HG03045 (cell line): ENCODE results near the gene PERCC1.
"Not testable (repeated sequence)": the region's sequence is repeated elsewhere in the genome, so short reads cannot be mapped to it uniquely, and the experiment has no call there.

Source experiments
- ATAC-seq: cut with Tn5 transposase; IDR thresholded peaks from one replicate; pipeline ENCODE4 v1.9.1; 2021; ENCODE audit warnings: mild to moderate bottlenecking, moderate library complexity; ENCODE audit not compliant: unreplicated experiment

PERCC1 gene

DNA sequence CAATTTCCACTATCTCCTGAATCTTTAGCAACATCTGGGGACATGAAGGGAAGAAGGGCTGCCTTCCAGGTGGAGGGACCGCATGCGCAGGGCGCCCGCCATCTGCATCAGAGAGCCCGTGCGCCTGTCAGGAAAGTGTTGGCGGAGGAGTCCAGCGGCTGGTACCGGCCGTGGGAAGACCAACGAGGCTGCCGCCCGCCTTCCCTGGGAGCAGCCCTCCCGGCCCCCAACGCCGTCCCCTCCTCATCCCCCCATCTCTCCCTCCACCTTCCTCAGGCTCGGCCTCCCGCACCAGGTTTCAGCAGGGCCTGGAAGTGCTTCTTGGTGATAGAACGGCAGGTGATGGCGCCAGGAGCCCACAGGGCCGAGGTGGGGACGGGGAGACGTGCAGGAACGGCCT, 35.2 kb downstream of the PERCC1 start:
- ATAC-seq: no peak

DNA sequence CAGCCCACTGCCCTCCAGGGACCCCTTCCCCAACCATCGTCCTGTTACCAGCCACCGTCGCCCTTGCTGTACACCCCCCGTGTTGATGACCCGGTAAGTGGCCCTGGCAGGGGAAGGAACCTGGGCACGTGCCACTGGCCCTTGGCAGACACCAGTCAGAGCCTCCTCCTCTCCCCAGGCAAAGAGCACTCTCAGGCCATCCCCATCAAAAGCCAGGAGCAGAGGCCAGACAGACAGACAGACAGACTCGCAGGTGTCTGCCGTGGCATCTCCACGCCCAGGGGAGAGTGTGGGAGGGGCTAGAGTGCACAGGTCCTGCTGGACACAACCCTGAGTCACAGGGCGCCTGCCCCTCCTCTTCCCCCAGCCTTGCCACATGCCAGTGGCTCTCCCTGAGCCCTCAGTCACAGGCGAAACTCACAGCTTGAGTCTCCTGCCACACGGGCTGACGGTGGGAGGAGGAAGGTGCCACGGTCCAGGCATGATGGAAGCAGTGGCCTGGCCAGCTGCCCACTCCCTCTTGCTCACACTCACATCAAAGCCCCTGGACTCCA, 36.2 kb downstream of the PERCC1 start:
- ATAC-seq: no peak

DNA sequence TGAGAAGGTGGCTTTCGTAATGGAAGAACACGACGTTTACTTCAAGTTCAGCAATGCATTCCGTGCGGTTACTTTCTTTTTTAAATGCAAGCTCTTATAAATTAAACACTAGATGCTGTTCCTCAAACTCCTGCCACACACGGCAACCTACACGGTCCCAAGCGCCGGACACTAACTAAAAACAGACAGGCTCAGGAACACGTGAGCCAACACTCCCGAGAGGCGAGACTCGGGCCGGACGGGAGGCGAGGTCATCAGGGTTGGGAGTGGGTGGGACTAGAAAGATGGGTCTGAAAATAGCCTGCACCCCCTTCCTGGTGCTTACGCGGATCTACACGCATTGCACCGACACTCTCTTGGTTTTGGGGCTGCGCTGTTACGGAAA, 37.5 kb downstream of the PERCC1 start:
- ATAC-seq: no peak

DNA sequence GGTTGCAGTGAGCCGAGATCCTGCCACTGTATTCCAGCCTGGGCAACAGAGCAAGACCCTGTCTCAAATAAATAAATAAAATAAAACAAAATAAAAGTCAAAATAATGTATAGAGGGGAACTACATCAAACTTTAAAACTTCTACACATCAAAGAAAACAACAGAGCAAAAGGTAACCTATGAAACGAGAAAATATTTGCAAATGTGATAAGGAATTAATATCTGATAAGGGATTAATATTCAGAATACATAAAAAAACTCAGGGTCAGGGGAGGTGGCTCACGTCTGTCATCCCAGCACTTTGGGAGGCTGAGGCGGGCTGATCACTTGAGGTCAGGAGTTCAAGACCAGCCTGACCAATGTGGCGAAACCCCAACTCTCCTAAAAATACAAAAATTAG, 38.3 kb downstream of the PERCC1 start:
- not testable (repeated sequence) for ATAC-seq

DNA sequence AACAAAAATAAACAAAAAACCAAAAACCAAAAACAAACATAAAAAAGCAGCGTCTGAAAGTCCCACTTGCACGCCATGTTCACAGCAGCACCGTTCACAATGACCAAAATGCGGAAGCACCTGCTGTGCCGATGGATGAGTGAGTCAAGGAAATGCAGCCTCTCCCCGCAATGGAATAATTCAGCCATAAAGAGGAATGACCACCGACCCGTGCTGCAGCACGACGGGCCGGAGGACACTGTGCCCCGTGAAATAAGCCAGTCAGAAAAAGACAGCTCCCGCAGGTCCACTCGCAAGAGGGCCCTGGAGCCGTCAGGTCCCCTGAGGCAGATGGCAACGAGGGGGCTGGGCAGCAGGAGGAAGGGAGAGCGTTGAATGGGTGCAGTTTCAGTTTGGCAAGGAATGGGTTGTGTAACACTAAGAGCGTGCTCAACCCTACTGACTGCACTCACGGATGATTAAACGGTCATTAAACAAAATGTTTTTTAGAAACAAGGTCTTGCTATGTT, 38.9 kb downstream of the PERCC1 start:
- no peak for ATAC-seq

DNA sequence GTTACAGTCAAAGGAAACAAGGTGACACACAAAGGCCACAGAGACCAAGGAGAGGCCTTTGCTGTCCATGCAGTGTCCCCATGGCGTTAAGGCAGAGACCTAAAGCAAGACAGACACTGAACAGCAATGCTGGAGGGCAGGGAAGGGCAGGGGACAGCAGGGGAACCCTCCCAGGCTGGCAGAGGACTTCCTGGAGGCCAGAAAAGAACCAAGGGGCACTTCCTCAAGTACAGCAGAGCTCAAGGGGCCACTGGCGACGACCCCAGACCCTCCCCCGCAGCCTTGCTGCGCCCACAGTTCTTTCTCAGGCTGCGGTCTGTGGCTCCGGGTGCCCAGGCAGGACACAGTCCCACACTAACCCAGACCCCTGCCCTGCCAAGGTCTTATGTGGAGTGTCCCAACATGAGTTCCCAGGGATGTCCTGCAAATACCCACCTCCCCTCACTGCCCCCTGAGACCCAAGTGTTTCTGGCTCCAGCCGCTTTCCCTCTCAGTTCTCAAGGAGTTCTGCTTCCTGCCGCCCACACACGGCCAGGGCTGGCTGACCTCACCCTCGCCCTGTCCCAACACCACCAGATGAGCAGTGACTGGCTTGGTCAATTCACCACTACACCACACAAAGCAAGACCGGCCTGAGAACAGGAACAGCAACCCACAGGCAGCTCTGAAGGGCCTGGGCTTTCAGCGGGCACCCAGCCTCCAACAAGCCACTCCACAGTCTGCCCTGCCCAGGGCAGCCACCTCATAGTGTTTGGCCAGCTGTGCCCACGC, 39.8 kb downstream of the PERCC1 start:
- no peak for ATAC-seq

DNA sequence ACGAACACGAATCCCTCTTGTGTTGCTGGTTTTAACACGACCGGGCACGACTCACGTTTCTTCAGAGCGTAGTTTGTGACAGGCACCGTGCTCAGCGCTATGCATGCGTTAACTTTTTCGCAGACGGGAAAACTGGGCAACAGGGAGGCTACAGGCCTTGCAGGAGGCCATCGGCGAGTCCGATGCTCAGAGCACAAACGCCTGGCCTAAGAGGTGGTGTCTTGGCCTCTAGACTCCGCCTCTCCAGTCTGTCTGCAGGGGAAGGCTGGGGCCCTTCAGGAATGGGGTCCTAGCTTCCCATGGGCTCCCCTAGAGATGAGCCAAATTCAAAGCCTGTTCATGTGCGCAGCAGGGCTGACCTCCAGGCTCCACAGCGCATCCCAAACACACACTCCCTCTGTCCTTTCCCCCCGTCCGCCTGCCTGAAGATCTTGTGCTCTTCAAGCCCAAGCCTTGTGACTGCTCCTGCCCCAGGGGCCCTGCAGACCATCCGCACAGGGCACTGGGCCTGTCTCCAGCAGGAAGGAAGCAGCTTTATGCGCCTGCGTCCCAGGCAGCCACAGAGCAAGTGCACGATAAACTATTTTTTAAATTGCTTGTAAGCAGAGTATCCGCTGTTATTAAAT, 40.8 kb downstream of the PERCC1 start:
- ATAC-seq: no peak

DNA sequence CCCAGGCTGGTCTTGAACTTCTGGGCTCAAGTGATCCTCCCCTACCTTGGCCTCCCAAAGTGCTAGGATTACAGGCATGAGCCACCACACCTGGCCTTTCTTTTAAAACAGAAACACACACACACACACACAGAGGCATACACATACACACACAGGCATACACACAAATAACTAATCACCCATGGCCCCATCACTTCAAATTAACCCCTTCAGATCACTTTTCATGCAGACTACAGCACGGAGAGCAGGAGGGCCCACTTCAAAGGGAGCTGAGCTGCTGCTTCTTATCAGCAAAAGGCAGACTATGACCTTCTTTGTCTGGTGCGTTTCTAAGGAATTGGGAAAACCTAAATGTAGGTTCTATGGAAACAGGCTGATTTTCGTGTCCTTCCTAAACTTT, 42.1 kb downstream of the PERCC1 start:
- no peak for ATAC-seq

DNA sequence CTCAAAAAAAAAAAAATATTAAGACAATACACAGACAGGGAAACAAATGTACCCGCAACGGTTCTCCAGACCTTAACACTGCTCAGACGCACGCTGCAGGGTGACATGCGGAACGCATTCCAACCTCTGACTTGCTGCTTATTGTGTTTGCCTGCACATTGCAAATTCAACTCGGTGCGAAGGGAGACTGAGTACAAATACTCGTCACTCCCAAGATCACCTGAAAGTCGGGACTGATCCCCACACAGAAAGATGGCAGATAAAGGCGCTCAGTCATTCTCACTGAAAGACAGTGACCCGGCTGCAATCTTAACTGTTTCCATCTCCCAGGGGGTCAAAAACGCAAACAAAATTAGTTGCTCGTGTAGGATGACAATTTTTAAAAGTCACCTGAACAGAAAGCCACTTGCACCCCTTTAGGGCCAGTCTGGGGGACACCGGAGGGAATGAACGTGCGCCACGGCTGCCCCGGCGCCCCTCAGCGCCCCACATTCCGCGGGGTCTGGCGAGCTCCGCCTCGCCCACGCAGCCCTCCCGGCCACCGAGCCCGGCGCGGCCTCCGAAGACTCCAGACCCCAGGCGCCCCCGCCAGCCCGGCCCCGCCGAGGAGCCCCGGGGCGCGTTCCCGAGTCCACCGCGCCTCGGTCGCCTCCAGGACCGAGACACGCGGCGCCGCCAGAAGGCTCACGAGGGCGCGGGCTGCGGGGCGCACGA, 43.4 kb downstream of the PERCC1 start:
- no peak for ATAC-seq

DNA sequence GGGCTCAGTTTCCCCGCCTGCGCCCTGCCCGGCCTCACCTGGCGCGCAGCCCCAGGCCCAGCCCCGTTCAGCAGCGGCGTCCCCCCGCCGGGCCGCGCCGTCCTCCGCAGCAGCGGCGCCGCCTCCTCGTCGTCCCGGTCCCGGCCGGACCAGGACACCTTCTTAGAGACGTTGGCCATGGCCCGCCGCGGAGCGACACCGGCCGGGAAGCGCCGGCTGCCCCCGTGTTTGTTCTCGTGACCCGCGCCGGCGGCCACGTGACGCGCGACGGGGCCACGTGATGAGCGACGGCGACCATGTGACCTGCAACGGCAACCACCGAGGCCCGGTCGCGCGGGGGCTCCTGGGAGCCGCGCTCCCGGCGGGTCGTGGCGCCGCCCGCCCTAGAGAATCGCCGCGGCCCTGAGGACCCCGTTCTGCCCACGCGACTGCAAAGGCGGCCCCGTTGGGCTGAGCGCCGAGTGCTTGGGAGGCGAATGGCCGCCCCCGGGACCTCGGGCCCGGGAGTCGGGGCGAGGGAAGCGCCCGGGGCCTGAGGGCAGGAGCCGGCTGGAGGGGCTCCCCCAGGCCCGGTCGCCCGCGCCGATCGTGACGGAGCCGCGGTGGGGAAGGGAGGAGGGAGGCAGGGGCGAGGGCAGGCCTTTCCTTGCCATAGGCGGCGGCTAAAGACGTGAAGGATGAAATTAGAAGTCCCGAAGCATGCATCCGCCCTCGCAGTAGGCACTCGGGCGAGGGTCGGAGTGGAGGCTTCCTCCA, 44.1 kb downstream of the PERCC1 start, which contains the start of gene CLCN7:
Gene CLCN7, minus strand, starts transcription at position 233 of the 756 bp plus-strand sequence. Its CDS starts 54 bp downstream, at position 179.
- peak; percentile 87 for ATAC-seq

DNA sequence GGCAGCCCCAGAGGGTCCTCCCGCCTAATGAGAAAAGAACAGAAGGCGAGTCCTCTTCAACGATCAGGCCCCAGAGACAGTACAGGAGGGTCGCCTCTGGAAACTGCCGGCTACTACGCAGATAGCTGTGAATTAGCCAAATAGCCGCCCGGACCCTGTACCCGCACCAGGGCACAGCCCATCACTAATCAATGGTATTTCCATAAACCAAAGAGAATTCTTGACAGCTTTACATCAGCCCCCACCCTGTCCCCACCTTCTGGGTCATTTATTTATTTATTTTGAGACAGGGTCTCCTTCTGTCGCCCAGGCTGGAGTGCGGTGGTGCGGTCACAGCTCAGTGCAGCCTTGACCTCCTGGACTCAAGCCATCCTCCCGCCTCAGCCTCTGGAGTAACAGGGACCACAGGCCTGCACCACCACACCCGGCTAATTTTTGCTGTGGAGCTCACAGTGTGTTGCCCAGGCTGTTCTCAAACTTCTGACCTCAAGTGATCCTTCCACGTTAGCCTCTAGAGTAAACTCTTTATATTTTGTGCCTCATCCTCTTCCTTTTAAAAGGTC, 44.8 kb downstream of the PERCC1 start:
- ATAC-seq: no peak

DNA sequence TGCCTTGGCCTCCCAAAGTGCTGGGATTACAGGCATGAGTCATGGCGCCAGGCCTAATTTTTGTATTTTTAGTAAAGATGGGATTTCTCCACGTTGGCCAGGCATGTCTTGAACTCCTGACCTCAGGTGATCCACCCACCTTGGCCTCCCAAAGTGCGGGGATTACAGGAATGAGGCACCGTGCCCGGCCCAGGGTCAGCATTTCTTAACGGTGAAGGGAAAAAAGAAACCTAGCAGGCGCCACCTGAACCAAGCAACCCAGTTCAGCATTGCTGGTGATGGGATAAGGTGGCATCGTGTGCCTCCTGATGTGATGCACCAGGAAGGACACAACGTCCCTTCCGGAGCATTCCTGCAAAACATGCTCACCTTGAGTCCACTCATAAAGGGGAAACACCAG, 46.2 kb downstream of the PERCC1 start:
- no peak for ATAC-seq

DNA sequence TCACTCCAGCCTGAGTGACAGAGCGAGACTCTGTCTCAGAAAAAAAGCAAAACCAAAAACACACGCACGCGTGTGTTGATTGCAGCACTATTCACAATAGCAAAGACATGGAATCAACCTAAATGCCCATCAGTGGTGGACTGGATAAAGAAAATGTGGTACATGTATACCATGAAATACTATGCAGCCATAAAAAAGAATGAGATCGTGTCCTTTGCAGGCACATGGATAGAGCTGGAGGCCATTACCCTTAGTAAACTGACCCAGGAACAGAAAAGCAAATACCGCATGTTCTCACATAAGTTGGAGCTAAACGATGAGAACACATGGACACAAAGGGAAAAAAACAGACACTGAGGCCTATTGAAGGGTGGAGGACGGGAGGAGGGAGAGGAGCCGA, 48.1 kb downstream of the PERCC1 start:
- ATAC-seq: not testable (repeated sequence)

DNA sequence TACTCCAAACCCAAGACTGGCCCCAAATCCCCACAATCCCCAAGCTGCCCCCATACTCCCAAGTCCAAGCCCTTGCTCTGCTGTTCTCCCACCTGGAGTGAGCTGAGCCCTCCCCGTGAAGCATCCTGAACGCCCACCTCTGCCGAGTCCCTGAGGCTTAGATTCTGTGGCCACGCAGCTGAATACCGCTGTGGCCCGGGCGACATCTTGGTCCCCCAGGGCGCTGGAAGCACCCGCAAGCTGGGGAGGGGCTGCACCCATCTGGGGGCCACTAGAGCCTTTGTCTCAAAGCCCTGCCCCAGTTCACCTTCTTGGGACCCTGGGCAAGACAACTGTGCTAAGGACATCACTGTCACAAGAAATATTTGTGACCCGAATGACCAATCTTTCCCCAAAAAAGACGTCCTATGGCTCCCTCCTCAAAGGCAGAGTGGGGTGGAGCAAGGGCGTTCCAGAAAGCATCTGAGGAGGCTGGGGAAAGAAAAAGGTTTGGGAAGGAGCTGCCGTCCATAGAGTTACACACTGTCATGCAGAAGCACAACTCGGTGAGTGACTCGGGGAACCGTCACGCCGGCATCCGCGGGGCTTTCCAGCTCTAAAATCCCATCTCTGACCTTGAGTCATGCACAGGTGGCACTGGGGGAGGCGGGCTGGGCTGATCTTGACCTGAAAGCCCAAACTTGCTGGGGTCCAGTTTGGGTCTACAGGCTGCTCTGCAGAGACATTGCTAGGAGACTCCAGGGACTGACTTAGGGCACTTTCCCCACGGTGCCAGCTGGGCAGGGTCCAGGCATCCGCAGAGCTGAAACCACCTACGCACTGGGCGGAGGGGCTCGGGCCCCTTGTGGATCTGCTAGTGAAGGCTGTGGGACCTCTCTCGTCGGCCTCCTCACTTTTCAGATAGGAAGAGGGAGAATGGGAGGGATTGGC, 51.3 kb downstream of the PERCC1 start:
- no peak for ATAC-seq
